NB4 (cell line): ENCODE results near the gene TFEB.

Experiments used
- DNase-seq: peaks from one replicate; pipeline ENCODE4 v3.0.0; 2010; ENCODE audit warnings: low read depth
- H3K4me3 ChIP-seq: one replicate; pipeline ENCODE4 v1.5.1; 2011; ENCODE audit warnings: mild to moderate bottlenecking, low read depth, low read length, moderate library complexity
- MYC ChIP-seq: IDR thresholded peaks from 2 replicates; pipeline ENCODE4 v1.6.1; 2011; ENCODE audit warnings: low read depth, low read length
- POLR2A ChIP-seq: IDR thresholded peaks from 2 replicates; pipeline ENCODE4 v1.6.1; 2011; ENCODE audit warnings: mild to moderate bottlenecking; ENCODE audit not compliant: insufficient read length; ENCODE audit errors: extremely low read depth
- TF ChIP-seq, protein P1 (sequence below): IDR thresholded peaks from one replicate; pipeline ENCODE4 v1.5.1; 2012; ENCODE audit warnings: low read depth, low read length
- TF ChIP-seq, protein P2 (sequence below): IDR thresholded peaks from 2 replicates; pipeline ENCODE4 v1.6.1; 2011; ENCODE audit warnings: low read depth, low read length

The TFEB gene

DNA sequence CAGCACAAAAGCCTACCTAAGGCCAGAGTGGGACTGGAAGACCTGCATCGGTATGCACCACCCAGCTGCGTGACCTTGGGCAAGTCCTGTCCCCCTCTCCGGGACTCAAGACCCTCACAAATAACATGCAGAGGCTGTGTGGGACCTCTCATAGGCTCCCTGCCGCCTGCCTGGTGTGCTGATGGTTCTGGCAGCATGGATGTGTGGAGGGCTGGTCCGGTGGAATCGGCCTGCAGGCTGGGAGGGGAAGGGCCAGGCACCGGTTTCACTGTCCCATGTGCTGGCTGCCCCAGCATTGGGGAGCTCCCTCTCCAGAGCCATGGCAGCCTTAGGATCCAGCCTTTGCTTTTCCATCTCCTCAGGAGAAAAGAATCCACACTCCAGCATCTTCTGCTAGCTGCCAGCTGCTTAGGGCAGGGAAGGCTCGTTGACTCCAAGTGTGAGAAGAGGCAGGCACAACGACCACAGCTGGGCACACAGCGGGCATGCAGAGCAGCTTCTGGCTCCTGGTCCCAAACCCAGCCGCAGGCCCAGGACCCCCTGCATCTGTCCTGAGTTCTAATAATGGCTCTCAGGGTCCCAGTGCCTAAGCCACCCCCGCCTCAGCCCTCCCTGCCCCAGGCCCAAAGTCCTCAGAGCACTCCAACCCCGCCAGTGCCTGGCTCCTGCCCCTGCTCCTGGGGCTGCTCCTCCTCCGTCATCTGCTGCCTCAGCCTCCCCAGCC, 32.5 kb downstream of the TFEB start:
- no peak overlapping the region for H3K4me3 ChIP-seq
- DNase-seq: no peak
- TF ChIP-seq, protein P1, sequence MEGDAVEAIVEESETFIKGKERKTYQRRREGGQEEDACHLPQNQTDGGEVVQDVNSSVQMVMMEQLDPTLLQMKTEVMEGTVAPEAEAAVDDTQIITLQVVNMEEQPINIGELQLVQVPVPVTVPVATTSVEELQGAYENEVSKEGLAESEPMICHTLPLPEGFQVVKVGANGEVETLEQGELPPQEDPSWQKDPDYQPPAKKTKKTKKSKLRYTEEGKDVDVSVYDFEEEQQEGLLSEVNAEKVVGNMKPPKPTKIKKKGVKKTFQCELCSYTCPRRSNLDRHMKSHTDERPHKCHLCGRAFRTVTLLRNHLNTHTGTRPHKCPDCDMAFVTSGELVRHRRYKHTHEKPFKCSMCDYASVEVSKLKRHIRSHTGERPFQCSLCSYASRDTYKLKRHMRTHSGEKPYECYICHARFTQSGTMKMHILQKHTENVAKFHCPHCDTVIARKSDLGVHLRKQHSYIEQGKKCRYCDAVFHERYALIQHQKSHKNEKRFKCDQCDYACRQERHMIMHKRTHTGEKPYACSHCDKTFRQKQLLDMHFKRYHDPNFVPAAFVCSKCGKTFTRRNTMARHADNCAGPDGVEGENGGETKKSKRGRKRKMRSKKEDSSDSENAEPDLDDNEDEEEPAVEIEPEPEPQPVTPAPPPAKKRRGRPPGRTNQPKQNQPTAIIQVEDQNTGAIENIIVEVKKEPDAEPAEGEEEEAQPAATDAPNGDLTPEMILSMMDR: no peak
- no peak for TF ChIP-seq MYC
- no peak for TF ChIP-seq POLR2A
- TF ChIP-seq, protein P2, sequence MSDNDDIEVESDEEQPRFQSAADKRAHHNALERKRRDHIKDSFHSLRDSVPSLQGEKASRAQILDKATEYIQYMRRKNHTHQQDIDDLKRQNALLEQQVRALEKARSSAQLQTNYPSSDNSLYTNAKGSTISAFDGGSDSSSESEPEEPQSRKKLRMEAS: no peak

GRCh38 chr6:41702089-41702745, 33.2 kb downstream of the TFEB start:
- no peak for TF ChIP-seq POLR2A
- no peak for TF ChIP-seq MYC
- TF ChIP-seq, protein P1: no peak
- TF ChIP-seq, protein P2: no peak

GRCh38 chr6:41700463-41701347, 34.7 kb downstream of the TFEB start:
- no peak for DNase-seq
- H3K4me3 ChIP-seq: no peak overlapping the region
- no peak for TF ChIP-seq MYC
- no peak for TF ChIP-seq POLR2A
- TF ChIP-seq, protein P2: no peak
- TF ChIP-seq, protein P1: no peak

More at GRCh38 chr6:41702089-41702745, 33.2 kb downstream of the TFEB start:
- H3K4me3 ChIP-seq: no peak overlapping the region
- DNase-seq: no peak

DNA sequence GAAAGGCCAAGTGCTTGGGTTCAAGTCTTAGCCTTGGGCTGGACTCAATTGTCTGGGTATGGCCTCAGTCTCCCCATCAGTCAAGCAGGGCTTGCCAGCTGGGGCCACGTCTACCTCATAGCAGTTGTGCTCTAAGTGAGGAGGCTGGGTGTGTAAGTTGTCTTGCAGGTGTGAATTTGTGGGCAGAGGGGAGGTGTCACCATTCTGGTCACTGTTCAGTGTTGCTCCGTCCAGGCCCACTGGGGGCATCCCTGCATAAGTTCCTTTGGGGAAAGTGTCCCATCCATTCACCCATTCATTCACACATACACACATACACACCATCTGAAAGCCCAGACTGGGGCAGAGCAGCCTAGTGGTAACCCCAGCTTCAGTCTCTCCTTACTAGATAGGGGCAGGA, 36.3 kb downstream of the TFEB start:
- TF ChIP-seq POLR2A (no peak), MYC (no peak)
- TF ChIP-seq, protein P1: no peak
- TF ChIP-seq, protein P2: no peak
- no peak for DNase-seq
- H3K4me3 ChIP-seq: no peak overlapping the region

DNA sequence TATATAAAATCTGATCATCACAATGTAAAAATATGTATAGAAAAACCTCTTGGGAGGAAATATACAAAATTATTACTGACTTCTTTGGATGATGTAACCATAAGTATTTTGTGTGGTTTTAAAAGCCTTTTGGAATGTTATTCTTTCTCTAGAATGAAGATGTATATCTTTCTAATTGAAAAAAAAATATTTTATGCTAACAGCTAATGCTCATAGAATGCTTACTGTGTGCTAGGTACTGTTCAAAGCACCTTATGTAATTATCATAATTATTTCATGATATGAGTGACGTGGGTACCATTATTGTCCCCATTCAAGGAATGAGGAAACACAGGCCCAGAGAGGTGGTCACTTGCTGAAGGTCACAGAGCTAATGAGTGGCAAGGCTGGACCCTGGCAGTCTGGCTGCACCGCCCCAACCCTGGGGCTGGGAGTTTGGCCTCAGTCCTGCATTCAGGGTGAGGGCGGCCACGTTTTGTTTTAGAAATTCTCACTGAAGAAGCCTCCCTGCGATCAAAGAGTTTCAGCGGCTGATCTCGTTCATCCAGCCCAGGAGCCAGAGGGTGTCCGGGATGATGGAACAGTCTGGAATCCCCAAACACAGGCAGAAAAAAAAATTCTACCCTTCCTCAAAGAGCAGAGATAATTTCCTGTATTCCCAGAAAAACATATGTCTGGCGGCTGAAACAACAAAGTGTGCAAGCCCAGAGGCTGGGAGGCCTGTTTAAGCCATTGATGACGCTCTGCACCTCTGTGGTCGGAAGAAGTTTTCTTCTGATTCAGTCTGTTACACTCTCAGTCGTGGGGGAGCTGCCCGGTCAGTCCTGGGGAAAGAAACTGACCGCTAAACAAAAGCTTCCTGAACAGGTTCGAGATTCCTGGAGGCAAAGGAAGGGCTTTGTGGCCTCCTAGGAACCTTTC, 37.3 kb downstream of the TFEB start:
- DNase-seq: no peak
- H3K4me3 ChIP-seq: no peak overlapping the region
- TF ChIP-seq, protein P2: no peak
- TF ChIP-seq, protein P1: no peak
- no peak for TF ChIP-seq MYC
- TF ChIP-seq POLR2A: no peak
